Suppressor macrophage treated with lipopolysaccharide for 4 hours (primary cell): ENCODE results near the gene MSH6.
A peak's percentile ranks its signal among the peaks of the same experiment; 100 is the strongest.

ENCODE experiments used
- DNase-seq: peaks from one replicate; pipeline ENCODE4 v3.0.0-alpha.2; 2020

The MSH6 gene

GRCh38 chr2:47782671-47783485 is at the start of gene MSH6:
Gene MSH6, plus strand, starts transcription at chr2:47783145. Its CDS starts 89 bp downstream, at chr2:47783234.
- peak; percentile 96 for DNase-seq

DNA sequence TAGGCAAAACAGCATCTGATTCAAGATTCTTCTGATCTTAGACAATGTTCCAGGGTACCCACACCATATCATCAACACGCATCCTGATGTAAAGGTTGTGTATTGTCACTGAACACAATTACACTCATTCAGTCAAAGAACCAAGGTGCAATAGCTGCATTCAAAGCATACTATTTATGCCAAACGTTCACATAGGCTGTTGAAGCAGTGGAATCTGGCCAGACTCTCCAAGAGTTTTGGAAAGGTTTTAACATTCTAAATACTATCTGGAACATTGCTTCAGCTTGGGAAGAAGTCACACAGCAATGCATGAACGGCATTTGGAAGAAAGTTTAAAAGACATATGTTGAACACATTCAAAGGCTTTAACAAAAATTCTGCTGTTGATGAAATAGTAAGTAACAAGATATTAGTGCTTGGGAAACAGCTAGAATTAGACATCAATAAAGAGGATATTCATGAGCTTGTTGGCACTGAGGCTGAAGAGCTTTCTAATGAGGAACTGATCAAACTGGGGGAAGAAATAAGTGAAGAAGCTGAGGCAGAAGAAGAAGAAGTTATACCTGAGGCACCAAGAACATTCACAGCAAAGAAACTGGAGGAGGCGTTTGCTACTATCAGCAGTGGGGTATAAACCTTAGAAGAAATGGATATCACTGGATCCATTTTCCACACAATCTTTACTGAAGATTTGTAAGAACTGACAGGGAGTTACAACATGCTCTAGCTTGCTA is 47.6 kb upstream of the MSH6 start:
- DNase-seq: no peak

DNA sequence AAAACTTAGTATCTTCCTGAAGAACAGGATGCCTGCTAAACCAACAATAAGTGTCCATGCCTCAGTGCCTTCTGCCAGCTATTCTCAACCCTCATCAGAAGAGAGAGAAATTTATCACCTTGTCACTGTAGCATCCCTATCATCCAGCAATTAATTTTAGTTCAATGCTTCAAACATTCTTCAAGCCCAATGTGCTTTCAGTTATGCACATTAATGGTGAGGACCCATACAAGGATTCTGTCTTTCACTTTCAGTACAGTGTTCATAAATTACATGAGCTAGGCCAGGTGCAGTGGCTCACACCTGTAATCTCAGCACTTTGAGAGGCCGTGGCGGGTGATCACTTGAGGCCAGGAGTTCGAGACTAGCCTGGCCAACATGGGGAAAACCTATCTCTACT is 47.0 kb upstream of the MSH6 start:
- DNase-seq: no peak

- peak; percentile 2 for DNase-seq
These were observed 45.6 kb upstream of the MSH6 start for GRCh38 chr2:47737191-47737975.

GRCh38 chr2:47738331-47738730 is 44.6 kb upstream of the MSH6 start:
- no peak for DNase-seq

- DNase-seq: no peak
These were observed 41.8 kb upstream of the MSH6 start for GRCh38 chr2:47741101-47741500.

DNA sequence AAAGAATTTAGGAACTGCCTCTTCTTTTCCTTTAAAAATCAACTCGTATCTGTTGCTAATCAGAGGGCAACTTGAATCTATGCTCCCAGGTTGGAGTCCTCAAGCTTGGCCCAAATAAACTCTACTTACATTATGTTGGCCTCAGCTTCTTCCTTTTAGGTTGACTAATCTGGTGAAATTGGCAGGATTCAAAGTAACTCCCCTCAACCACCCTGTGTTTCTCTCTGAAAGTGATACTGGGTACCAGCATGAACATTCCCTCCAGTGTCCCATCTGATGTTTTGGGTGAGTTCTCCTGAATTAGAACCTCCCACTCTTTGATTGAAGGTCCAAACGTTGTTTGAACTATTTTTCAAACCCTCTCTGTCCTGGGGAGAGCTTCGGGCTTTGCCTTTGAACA is 41.3 kb upstream of the MSH6 start:
- no peak for DNase-seq

DNA sequence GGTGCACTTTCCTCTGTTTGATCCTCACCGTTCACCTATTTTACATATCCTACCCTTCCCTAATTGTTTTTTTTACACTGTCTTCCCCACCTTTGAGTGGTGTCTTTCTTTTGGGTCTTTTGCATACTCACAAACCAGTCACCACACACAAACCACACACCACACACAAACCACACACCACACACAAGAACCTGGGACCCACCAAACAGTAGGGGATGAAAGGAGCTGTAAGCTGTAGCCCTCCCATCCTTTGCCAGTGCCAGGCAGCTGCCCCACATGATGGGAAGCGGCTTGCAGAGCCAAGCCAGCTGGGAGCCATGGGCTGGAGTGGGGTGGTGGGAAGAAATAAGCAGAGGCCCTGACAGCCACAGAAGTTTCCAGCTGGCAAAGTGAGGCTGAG is 38.9 kb upstream of the MSH6 start:
- no peak for DNase-seq

DNA sequence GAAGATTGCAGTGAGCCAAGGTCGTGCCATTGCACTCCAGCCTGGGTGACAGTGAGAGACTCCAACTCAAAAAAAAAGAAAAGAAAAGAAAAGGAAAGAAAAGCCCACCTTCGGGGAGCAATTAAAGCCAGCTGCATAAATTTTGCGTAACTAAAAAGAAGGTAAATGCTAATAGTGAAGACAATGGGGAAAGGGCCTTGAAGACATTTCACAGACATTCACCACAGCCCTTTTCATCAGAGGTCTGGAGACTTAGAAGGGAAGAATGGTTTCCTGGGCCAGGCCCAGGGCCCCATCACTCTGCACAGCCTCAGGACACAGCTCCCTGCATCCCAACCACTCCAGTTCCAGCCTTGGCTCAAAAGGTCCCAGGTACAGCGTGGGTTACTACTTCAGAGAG is 35.1 kb upstream of the MSH6 start:
- DNase-seq: no peak

GRCh38 chr2:47751856-47752414 is 31.0 kb upstream of the MSH6 start:
- DNase-seq: no peak

- no peak for DNase-seq
These were observed 15.5 kb upstream of the MSH6 start for GRCh38 chr2:47767497-47767844.

GRCh38 chr2:47767880-47768609 is 14.9 kb upstream of the MSH6 start:
- DNase-seq: peak; percentile 58

GRCh38 chr2:47769318-47769717 is 13.6 kb upstream of the MSH6 start:
- no peak for DNase-seq

DNA sequence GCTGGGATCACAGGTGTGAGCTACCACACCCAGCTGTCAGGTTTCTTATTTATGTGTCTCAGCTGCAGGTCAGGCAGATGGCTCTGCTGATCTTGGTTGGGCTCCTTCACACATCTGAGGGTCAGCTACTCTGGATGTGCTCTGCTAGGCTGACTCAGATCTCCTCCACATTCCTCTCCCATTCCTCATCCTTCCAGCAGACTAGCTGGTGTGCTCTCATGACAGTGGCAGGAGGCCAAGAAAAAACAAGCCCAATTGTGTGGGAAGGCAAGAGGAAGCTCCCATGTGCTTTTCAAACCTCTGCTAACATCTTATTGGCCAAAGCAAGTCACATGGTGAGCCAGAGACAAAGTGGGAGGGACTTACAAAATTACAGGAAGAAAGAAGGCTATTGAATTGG is 11.7 kb upstream of the MSH6 start:
- DNase-seq: peak; percentile 43

DNA sequence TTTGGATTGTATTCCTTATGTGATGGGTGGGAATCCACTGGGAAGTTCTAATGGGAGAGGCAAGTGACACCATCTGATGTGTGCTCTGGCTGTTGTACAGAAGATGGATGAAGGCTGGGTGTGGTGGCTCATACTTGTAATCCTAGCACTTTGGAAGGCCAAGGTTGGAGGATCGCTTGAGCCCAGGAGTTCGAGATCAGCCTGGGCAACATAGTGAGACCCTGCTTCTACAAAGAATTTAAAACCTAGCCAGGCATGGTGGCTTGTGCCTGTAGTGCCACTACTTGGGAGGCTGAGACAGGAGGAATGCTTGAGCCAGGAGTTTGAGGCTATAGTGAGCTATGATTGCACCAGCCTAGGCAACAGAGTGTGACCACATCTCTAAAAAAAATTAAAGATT is 10.6 kb upstream of the MSH6 start:
- DNase-seq: no peak

DNA sequence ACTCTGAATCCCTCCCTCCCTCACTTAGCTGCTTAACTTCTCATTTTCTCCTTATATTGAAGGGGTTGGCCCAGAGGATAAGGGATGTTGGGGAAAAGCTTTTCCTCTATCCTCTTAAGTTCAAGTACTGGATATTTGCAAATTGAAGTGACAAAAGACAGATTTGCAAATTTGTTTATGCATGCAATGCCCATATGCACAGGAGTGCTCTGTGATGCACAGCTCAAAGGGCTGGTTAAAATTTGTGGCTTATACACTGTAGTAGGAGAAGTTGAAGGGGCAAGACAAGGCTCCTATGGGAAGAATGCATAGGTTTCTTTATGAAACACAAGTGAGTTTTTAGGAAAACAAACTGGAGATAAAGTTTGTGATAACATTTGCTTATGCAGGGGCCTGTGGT is 8.4 kb upstream of the MSH6 start:
- no peak for DNase-seq

DNA sequence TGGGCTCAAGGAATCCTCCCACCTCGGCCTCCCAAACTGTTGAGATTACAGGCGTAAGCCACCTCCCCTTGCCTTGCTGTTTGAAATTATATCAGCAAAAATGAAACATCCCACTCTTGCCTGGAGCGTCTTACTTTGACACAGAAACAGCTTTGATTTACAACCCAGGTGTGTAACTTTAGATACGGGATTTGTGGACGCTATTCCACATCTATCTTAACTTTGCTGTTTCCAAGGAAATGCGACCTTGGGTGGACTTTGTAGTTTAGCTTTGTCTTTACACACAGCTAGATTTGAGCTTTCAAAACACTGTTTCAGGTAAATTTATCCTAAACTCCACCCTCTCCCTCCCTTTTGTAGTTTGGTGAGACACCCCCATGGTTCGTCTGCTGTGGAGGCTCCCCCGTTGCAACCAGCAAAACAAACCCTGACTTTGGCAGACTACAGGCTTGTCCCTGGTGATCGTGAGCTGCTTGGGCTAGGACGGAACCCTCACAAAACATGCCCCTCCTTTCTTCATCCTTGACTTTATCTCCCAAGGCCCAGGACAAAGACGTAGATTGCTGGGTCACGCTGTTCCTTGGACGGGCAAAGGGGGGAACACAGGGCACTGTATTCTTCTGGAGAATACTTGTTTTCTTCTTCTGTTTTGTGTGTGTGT is 5.5 kb upstream of the MSH6 start:
- DNase-seq: no peak

- DNase-seq: no peak
These were observed 4.1 kb upstream of the MSH6 start for GRCh38 chr2:47778698-47779425.

DNA sequence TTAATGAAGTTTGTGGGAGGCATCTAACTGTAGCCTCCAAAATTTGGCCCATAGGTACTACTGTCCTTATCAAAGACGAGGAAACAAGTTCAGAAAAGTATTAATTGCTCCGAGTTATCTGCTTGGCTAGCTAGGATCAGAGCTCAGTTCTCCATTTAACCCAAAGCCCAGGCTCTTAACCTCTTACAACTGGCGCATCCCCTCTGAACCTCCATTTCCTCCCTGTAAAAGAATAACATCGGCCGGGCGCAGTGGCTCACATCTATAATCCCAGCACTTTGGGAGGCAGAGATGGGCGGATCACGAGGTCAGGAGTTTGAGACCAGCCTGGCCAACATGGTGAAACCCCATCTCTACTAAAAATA is 3.5 kb upstream of the MSH6 start:
- DNase-seq: no peak

DNA sequence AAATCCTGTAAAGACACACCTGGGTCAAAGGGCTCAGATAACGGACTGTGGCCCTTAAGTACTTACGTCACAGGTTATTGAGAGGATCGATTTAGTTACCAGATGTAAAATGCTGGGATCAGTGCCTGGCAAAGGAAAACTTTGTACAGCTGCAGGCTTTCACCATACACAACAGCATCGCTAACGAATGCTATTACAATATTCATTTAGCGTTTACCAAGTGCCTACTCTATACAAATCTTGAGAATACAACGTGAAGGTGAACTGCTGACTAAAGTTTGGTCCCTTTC is 619 bp upstream of the MSH6 start:
- no peak for DNase-seq

DNA sequence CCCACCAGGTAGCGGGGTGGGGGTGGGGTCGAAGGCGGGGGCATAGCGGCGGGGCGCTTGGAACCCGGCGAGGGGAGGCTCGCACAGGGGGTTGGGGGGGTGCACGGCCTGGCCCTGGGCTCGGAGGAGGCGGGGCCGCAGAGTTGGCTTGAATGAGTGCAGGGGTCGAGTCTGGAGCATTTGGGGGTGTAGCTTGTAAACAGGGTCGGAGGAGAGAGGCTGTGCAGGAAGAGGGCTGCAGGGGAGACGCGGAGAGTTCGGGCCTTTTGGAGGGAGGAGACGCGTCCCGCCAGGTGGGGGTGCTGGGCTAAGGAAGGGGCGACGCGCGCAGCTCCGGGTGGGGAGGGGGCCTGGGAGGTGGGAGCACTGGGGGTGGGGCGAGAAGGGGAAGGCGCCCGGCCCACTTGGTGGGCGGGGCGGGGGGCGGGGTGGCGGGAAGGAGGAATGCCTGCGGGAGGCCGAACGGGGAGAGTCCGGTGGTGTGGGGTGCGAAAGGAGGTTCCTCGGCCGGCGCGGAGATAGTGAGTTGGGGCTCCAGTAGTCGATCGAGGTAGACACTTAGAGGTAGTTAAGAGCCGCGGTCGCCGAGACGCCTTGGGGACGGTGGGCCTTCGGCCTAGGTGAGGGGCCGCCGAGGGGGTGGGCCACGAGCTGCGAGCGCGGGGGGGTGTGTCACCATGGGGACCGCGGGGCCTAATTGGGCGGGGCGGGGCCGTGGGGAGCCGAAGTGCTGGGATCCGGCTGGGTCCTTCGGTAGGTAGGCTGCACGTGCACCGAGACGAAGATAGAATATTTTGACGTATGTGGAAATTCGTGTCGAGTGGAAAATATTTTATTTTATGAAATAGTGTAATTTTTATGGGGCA is 774 bp downstream of the MSH6 start:
- peak; percentile 37 for DNase-seq
